ENCODE data around the gene KIR3DL2. TPM values are rescaled to one million over a fixed set of nuclear protein-coding genes. Genes with fewer than 3 reads are reported as not detected.
"Not testable (repeated sequence)": the region's sequence is repeated elsewhere in the genome, so short reads cannot be mapped to it uniquely, and the experiment has no call there.

Gene KIR3DL2
- total and polyA plus RNA-seq, 12 donors: 0.03 to 0.15 TPM; not detected in 10

DNA sequence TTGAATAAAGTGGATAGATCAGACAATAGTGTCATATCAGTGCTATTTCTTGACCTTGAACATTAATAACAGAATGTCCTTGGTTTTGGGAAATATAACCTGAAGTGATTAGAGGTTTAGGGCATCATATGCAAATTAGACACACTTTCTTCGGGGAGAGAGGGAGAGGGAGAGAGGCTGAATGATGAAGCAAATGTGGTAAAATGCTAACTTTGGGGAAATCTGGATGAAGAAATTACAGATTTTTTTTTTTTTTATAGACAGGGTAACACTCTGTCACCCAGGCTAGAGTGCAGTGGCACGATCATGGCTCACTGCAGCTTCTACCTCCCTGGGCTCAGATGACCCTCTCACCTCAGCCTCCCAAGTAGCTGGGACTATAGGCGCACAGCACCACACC lies 51.8 kb downstream of the KIR3DL2 start:
- Histone ChIP-seq H3K36me3 (replicated peaks in 1 of 2) (no peaks in the 10 kb centered on the region), H3K4me1 (replicated peaks in 1 of 2) (no peaks in the 10 kb centered on the region), H3K27me3 (no peaks in the 10 kb centered on the region), H3K27ac (no peak overlapping the region), H3K4me3 (no peak overlapping the region), H3K9me3 (replicated peaks in 1 of 3) (no peaks in the 10 kb centered on the region)
- 66 to 79% (median 74%) methylated on average over 3 of the region's 3 CpGs for WGBS, 4 donors
- TF ChIP-seq, protein P1, sequence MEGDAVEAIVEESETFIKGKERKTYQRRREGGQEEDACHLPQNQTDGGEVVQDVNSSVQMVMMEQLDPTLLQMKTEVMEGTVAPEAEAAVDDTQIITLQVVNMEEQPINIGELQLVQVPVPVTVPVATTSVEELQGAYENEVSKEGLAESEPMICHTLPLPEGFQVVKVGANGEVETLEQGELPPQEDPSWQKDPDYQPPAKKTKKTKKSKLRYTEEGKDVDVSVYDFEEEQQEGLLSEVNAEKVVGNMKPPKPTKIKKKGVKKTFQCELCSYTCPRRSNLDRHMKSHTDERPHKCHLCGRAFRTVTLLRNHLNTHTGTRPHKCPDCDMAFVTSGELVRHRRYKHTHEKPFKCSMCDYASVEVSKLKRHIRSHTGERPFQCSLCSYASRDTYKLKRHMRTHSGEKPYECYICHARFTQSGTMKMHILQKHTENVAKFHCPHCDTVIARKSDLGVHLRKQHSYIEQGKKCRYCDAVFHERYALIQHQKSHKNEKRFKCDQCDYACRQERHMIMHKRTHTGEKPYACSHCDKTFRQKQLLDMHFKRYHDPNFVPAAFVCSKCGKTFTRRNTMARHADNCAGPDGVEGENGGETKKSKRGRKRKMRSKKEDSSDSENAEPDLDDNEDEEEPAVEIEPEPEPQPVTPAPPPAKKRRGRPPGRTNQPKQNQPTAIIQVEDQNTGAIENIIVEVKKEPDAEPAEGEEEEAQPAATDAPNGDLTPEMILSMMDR (IDR thresholded peaks at IDR 0.05): no peak
- no peak for TF ChIP-seq POLR2A (IDR thresholded peaks at IDR 0.05)
- DNase-seq: no peak
- intact Hi-C loops (cut with DNase I): no loop called here

DNA sequence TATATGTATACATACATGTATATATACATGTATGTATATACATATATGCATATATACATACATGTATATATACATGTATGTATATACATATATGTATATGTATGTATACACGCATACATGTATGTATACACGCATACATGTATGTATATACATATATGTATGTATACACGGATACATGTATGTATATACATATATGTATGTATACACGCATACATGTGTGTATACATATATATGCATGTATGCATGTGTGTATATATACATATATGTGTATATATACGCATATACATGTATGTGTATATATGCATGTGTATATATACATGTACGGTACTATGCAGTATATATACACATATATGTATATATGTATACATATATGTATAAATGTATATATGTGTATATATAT lies 53.1 kb downstream of the KIR3DL2 start:
- H3K27ac ChIP-seq: no peak overlapping the region
- intact Hi-C loops (cut with DNase I): no loop called here
- no peak for TF ChIP-seq POLR2A (IDR thresholded peaks at IDR 0.05)
- TF ChIP-seq, protein P1 (IDR thresholded peaks at IDR 0.05): no peak
- no peaks in the 10 kb centered on the region for H3K36me3 ChIP-seq (replicated peaks in 1 of 2)
- H3K27me3 ChIP-seq: no peaks in the 10 kb centered on the region
- no peak for DNase-seq
- WGBS, 4 donors: 80 to 90% (median 83%) methylated on average over 6 of the region's 6 CpGs
- no peaks in the 10 kb centered on the region for H3K4me1 ChIP-seq (replicated peaks in 1 of 2)
- H3K4me3 ChIP-seq: no peak overlapping the region
- H3K9me3 ChIP-seq (replicated peaks in 1 of 3): no peaks in the 10 kb centered on the region

DNA sequence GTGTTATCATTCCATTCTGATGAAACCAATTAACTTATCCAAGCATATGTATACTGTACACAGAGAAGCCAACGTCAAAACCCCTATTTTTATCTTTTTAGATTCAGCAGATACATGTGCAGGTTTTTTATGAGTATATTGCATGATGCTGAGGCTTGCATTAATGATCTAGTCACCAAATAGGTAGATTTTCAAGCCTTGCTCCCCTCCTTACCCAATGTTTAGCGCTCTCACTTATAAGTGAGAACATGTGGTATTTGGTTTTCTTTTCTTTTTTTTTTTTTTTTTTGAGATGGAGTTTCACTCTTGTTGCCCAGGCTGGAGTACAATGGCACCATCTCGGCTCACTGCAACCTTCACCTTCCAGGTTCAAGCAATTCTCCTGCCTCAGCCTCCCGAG lies 54.0 kb downstream of the KIR3DL2 start:
- H3K27me3 ChIP-seq; intact Hi-C loops (cut with DNase I); H3K36me3 ChIP-seq (replicated peaks in 1 of 2); DNase-seq; H3K4me1 ChIP-seq (replicated peaks in 1 of 2); H3K4me3 ChIP-seq; H3K27ac ChIP-seq; H3K9me3 ChIP-seq (replicated peaks in 1 of 3): not testable (repeated sequence)
- 70 to 85% (median 78%) methylated on average over 4 of the region's 4 CpGs for WGBS, 4 donors

DNA sequence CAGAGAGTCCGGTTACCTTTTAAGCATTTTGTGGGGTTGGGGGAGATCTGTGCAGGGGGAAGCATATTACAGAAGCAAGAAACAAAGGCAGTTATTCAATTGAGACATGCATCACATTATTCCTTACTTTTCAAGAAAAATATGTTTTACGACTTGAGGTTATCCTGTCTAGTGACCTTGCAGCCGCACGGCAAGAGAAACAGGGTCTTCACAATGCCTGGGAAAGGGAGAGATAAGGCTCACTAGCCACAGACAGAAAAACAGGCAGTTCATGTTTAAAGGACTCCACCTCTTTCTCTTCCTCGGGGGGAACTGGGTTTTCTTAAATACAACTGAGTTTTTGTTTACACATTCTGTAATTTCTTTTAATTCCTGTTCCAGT lies 55.2 kb downstream of the KIR3DL2 start:
- intact Hi-C loops (cut with DNase I): no loop called here
- Histone ChIP-seq H3K27me3 (no peaks in the 10 kb centered on the region), H3K36me3 (replicated peaks in 1 of 2) (no peaks in the 10 kb centered on the region), H3K9me3 (replicated peaks in 1 of 3) (no peaks in the 10 kb centered on the region), H3K4me3 (no peak overlapping the region), H3K4me1 (replicated peaks in 1 of 2) (no peaks in the 10 kb centered on the region), H3K27ac (no peak overlapping the region)
- TF ChIP-seq, protein P1 (IDR thresholded peaks at IDR 0.05): no peak
- no peak for TF ChIP-seq POLR2A (IDR thresholded peaks at IDR 0.05)
- WGBS, 4 donors: 22 to 41% (median 32%) methylated on average over 5 of the region's 5 CpGs
- no peak for DNase-seq

DNA sequence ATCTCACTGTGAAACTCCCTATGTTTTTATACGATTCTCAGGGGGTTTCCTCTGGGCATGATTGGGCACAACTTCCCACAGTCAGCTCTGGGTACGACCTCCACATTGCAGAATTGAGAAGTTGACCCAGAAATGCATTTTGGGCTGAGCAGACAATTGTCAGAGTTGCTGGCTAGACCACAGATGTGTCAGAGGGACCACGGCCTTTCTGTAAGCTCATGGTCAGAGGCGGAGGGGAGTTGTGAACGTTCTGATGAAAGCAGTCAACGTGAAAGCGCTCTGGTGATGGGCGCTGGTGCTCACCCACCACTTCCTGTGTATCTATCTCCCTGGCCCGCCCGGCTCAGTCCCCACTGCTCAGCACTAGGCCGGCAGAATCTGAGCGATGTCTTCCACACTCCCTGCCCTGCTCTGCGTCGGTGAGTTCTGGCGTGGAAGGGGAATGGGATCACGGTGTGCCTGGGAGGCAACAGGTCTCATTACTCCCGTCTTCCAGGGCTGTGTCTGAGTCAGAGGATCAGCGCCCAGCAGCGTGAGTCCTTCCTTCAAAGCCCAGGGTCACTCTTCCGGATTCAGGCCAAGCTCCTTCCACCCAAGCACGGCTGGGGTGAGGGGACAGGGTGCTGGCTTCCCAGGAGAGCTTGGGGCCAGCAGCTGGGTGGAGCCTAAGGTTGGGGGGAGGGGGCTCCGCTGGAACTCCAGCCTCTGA lies 55.7 kb downstream of the KIR3DL2 start, which contains the start of gene NCR1:
Gene NCR1 (plus strand): TSS at position 346 of the 709 bp plus-strand sequence. CDS start 40 bp downstream, at position 386.
- no peaks in the 10 kb centered on the region for H3K27me3 ChIP-seq
- no peaks in the 10 kb centered on the region for H3K9me3 ChIP-seq (replicated peaks in 1 of 3)
- 27 to 55% (median 40%) methylated on average over 16 to 22 of the region's 22 CpGs for WGBS, 4 donors
- intact Hi-C loops (cut with DNase I): no loop called here
- peak in 1 of 2 donors; percentile 12 for TF ChIP-seq POLR2A (IDR thresholded peaks at IDR 0.05)
- TF ChIP-seq, protein P1 (IDR thresholded peaks at IDR 0.05): no peak
- no peak within 1 kb of the TSS for H3K4me3 ChIP-seq
- H3K27ac ChIP-seq: peak within 1 kb of the TSS in 1 of 5 donors; percentile 45
- DNase-seq: peak in 4 of 7 donors; percentile 17 to 35 (median 26)
- H3K4me1 ChIP-seq (replicated peaks in 1 of 2): no peaks in the 10 kb centered on the region
- H3K36me3 ChIP-seq (replicated peaks in 1 of 2): no peaks in the 10 kb centered on the region
